Measurements from ENCODE around the gene ITLN2.

Gene ITLN2

GRCh38 chr1:160953030-160953429 lies 1.6 kb downstream of the ITLN2 start:
- Histone ChIP-seq H3K36me3 (replicated peaks; ENCODE audit: low read depth, low read length) (no peaks in the 10 kb centered on the region), H3K27me3 (ENCODE audit: low read depth, low read length) (0 out of 2 replicates have a peak, but pooled peaks cover 4% of the 10 kb centered on the region), H3K4me1 (ENCODE audit: low read length) (no peaks in the 10 kb centered on the region), H3K4me2 (ENCODE audit: low read length) (no peak overlapping the region), H4K20me1 (ENCODE audit: insufficient read depth, low read length) (no peaks in the 10 kb centered on the region), H3K79me2 (ENCODE audit: low read length) (no peaks in the 10 kb centered on the region), H2AFZ (ENCODE audit: low read depth, low read length) (no peak overlapping the region), H3K9me3 (ENCODE audit: insufficient read depth, low read length) (no peaks in the 10 kb centered on the region), H3K4me3 (ENCODE audit: low read length) (no peak overlapping the region), H3K9ac (ENCODE audit: low read length) (no peak overlapping the region), H3K27ac (ENCODE audit: low read length) (no peak overlapping the region)
- TF ChIP-seq EZH2phosphoT487 (IDR thresholded peaks at IDR 0.05; ENCODE audit: low read depth) = no peak
- TF ChIP-seq CTCF (IDR thresholded peaks at IDR 0.05; ENCODE audit: low read depth, low read length) = no peak

- Histone ChIP-seq H3K27ac (ENCODE audit: low read length) (no peak overlapping the region), H3K9me3 (ENCODE audit: insufficient read depth, low read length) (no peaks in the 10 kb centered on the region), H4K20me1 (ENCODE audit: insufficient read depth, low read length) (no peaks in the 10 kb centered on the region), H3K4me2 (ENCODE audit: low read length) (no peak overlapping the region), H3K4me1 (ENCODE audit: low read length) (no peaks in the 10 kb centered on the region), H3K9ac (ENCODE audit: low read length) (no peak overlapping the region), H2AFZ (ENCODE audit: low read depth, low read length) (no peak overlapping the region), H3K79me2 (ENCODE audit: low read length) (no peaks in the 10 kb centered on the region), H3K27me3 (ENCODE audit: low read depth, low read length) (0 out of 2 replicates have a peak, but pooled peaks cover 4% of the 10 kb centered on the region), H3K36me3 (replicated peaks; ENCODE audit: low read depth, low read length) (no peaks in the 10 kb centered on the region), H3K4me3 (ENCODE audit: low read length) (no peak overlapping the region)
- TF ChIP-seq CTCF (IDR thresholded peaks at IDR 0.05; ENCODE audit: low read depth, low read length) (no peak), EZH2phosphoT487 (IDR thresholded peaks at IDR 0.05; ENCODE audit: low read depth) (no peak)
Observed at GRCh38 chr1:160952129-160952510, 2.5 kb downstream of the ITLN2 start.

- Histone ChIP-seq H3K4me3 (ENCODE audit: low read length) (no peak overlapping the region), H2AFZ (ENCODE audit: low read depth, low read length) (no peak overlapping the region), H3K9ac (ENCODE audit: low read length) (no peak overlapping the region), H3K4me2 (ENCODE audit: low read length) (no peak overlapping the region), H4K20me1 (ENCODE audit: insufficient read depth, low read length) (no peaks in the 10 kb centered on the region), H3K27me3 (ENCODE audit: low read depth, low read length) (0 out of 2 replicates have a peak, but pooled peaks cover 4% of the 10 kb centered on the region), H3K9me3 (ENCODE audit: insufficient read depth, low read length) (no peaks in the 10 kb centered on the region), H3K36me3 (replicated peaks; ENCODE audit: low read depth, low read length) (no peaks in the 10 kb centered on the region), H3K4me1 (ENCODE audit: low read length) (no peaks in the 10 kb centered on the region), H3K79me2 (ENCODE audit: low read length) (no peaks in the 10 kb centered on the region), H3K27ac (ENCODE audit: low read length) (no peak overlapping the region)
- TF ChIP-seq CTCF (IDR thresholded peaks at IDR 0.05; ENCODE audit: low read depth, low read length) (peak; percentile 97), EZH2phosphoT487 (IDR thresholded peaks at IDR 0.05; ENCODE audit: low read depth) (no peak)
Observed at GRCh38 chr1:160951443-160952128, 3.0 kb downstream of the ITLN2 start.

GRCh38 chr1:160950657-160951056 lies 4.0 kb downstream of the ITLN2 start:
- Histone ChIP-seq H3K4me1 (ENCODE audit: low read length) (no peaks in the 10 kb centered on the region), H3K4me2 (ENCODE audit: low read length) (no peak overlapping the region), H3K9me3 (ENCODE audit: insufficient read depth, low read length) (no peaks in the 10 kb centered on the region), H3K4me3 (ENCODE audit: low read length) (no peak overlapping the region), H3K79me2 (ENCODE audit: low read length) (no peaks in the 10 kb centered on the region), H4K20me1 (ENCODE audit: insufficient read depth, low read length) (no peaks in the 10 kb centered on the region), H3K9ac (ENCODE audit: low read length) (no peak overlapping the region), H3K27me3 (ENCODE audit: low read depth, low read length) (0 out of 2 replicates have a peak, but pooled peaks cover 4% of the 10 kb centered on the region), H3K27ac (ENCODE audit: low read length) (no peak overlapping the region), H2AFZ (ENCODE audit: low read depth, low read length) (no peak overlapping the region), H3K36me3 (replicated peaks; ENCODE audit: low read depth, low read length) (no peaks in the 10 kb centered on the region)
- TF ChIP-seq CTCF (IDR thresholded peaks at IDR 0.05; ENCODE audit: low read depth, low read length) (no peak), EZH2phosphoT487 (IDR thresholded peaks at IDR 0.05; ENCODE audit: low read depth) (no peak)
